Mucosa of stomach (tissue), 1 donor: ENCODE results near the gene HOXB9.

Experiments used
- H3K27me3 ChIP-seq: one replicate; pipeline ENCODE4 v1.7.0; 2013; ENCODE audit warnings: mild to moderate bottlenecking, low read length; ENCODE audit not compliant: control insufficient read depth, insufficient read depth
- H3K36me3 ChIP-seq: one replicate; pipeline ENCODE4 v1.7.0; 2013; ENCODE audit warnings: low read length; ENCODE audit not compliant: control insufficient read depth, insufficient read depth
- H3K4me1 ChIP-seq: one replicate; pipeline ENCODE4 v1.7.0; 2013; ENCODE audit warnings: mild to moderate bottlenecking, low read length; ENCODE audit not compliant: control insufficient read depth, insufficient read depth
- H3K4me3 ChIP-seq: one replicate; pipeline ENCODE4 v1.7.0; 2013; ENCODE audit warnings: low read length
- H3K9ac ChIP-seq: one replicate; pipeline ENCODE4 v1.7.0; 2013; ENCODE audit warnings: mild to moderate bottlenecking, low read length, moderate library complexity
- H3K9me3 ChIP-seq: one replicate; pipeline ENCODE4 v1.7.0; 2013; ENCODE audit warnings: mild to moderate bottlenecking, low read length, moderate library complexity; ENCODE audit not compliant: control insufficient read depth
- donor health status: Pancreatic carcinoma.

HOXB9 gene

GRCh38 chr17:48594538-48595277, 31.4 kb downstream of the HOXB9 start:
- H3K9ac ChIP-seq: peak overlapping the region; percentile 23
- no peaks in the 10 kb centered on the region for H3K9me3 ChIP-seq
- H3K36me3 ChIP-seq: no peaks in the 10 kb centered on the region
- peaks cover 95% of the 10 kb centered on the region for H3K27me3 ChIP-seq
- H3K4me3 ChIP-seq: no peak overlapping the region
- peaks cover 12% of the 10 kb centered on the region for H3K4me1 ChIP-seq

DNA sequence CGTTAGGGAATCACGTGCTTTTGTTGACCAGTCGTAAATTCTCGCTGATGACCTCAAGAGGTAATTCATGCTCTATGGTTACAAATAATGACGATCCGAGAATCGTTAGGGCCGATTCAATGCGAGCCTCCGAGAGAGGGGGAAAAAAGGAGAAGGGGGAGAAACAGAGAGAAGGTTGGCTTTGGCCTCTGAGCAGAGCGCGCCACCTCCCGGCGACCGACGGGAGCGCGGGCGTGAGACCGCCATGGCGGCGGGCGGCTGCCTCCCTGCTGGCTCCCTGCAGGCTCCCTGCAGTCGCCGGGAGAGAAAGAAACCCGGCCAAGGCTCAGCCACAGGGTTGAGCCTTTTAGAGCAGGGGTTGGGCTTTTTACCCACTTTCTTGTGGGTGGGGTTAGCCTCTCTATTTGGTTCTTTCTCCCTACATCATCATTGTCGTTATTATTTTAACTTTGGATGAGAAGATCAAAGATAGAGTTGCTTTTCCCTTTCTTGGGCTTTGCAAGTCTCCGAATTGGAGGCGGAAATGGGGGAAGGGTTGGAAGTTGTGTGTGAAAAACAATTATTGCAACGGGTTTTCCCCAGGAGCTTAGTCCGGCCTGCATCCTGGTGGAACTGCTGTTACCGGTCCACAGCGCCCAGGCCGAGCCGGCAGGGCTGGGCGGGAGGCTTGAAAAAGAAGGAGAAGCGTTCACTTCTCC, 32.2 kb downstream of the HOXB9 start:
- peaks cover 12% of the 10 kb centered on the region for H3K4me1 ChIP-seq
- H3K9me3 ChIP-seq: no peaks in the 10 kb centered on the region
- peaks cover 95% of the 10 kb centered on the region for H3K27me3 ChIP-seq
- H3K9ac ChIP-seq: peak overlapping the region; percentile 23
- H3K36me3 ChIP-seq: no peaks in the 10 kb centered on the region
- no peak overlapping the region for H3K4me3 ChIP-seq

- H3K4me1 ChIP-seq: peaks cover 12% of the 10 kb centered on the region
- no peak within 1 kb of the TSS for H3K4me3 ChIP-seq
- no peaks in the 10 kb centered on the region for H3K9me3 ChIP-seq
- H3K36me3 ChIP-seq: no peaks in the 10 kb centered on the region
- peak within 1 kb of the TSS; percentile 50 for H3K9ac ChIP-seq
- peaks cover 95% of the 10 kb centered on the region for H3K27me3 ChIP-seq
Measured at GRCh38 chr17:48593126-48593829, 32.9 kb downstream of the HOXB9 start, which contains the start of gene HOXB5. TSS of gene HOXB5 (minus strand) at chr17:48593779. CDS start at chr17:48593682, 97 bp downstream.

DNA sequence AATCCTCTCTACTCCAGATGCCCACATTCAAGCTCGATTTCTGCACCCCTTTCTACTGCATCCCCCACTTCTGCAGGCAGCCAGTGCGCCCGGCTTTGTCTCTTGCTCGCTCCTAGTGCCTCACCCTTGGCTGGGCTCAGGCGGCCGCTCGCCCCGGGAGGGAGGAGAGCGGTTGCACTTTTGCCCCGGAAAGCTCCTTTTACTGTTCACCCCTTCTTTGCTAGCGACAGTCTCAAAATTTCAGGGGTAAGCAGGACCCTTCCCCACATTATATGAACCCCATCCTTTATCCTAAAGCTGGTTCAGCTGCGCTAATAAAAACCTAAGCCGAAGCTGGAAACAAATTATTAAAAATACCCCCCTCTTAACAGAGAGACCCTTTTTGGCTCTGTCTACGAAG, 33.6 kb downstream of the HOXB9 start:
- H3K27me3 ChIP-seq: peaks cover 95% of the 10 kb centered on the region
- no peaks in the 10 kb centered on the region for H3K9me3 ChIP-seq
- H3K4me3 ChIP-seq: no peak overlapping the region
- H3K36me3 ChIP-seq: no peaks in the 10 kb centered on the region
- H3K9ac ChIP-seq: peak overlapping the region; percentile 50
- H3K4me1 ChIP-seq: peaks cover 12% of the 10 kb centered on the region

DNA sequence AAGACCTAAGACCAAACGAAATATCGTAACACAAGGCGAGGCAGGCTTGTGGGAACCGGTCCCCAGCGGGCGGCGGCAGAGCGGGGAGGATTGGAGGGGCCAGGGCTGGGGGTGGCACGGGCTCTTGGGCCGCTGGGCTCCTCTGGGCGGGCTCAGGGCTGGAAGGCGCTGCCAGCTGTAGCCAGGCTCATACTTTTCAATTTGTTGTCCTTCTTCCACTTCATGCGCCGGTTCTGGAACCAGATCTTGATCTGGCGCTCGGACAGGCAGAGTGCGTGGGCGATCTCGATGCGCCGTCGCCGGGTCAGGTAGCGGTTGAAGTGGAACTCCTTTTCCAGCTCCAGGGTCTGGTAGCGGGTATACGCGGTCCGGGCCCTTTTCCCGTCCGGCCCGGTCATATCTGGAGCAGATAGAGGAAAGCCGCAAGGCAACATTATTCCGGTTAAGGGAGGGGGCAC, 34.1 kb downstream of the HOXB9 start:
- Histone ChIP-seq H3K4me1 (peaks cover 16% of the 10 kb centered on the region), H3K9ac (peak overlapping the region; percentile 5), H3K27me3 (peaks cover 95% of the 10 kb centered on the region)

DNA sequence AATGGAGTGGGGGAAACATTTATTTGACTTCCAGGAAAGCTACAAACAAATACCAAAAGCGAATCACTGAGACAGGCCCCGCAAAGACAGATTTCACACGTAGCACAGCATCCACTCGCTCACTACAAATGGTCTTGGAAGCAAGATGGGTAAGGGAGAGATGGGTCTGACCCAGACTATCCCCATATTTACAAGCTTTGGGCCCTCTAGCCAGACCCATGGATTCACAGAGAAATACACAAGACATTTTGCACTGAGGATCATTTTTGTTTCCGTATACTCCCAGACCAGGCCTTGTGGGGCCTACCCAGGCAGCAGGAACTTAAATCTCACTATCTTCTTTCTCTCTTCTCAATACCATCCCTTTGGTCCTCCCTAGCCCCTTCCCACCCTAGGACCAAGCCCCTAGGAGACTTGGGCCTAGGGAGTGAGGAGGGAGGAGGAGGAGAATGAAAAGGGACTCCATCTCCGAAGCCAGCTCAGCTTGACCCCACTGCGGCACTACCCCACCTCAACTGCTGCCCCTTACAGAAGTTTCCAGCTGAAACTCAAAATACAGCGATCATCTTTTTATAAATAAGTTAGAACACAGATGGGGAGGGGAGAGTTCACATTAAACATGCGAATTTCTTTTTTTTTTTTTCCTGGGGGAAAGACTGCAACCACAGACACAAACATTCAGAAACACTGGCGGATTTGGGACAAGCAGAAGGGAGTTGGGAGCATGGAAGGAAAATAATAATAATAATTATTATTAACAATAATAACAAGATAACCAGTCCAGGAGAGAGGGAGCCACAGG, 34.7 kb downstream of the HOXB9 start:
- Histone ChIP-seq H3K4me3 (no peak overlapping the region), H3K27me3 (peaks cover 95% of the 10 kb centered on the region)

More for the DNA sequence above, 34.1 kb downstream of the HOXB9 start:
- no peaks in the 10 kb centered on the region for H3K9me3 ChIP-seq
- H3K4me3 ChIP-seq: no peak overlapping the region
- no peaks in the 10 kb centered on the region for H3K36me3 ChIP-seq

DNA sequence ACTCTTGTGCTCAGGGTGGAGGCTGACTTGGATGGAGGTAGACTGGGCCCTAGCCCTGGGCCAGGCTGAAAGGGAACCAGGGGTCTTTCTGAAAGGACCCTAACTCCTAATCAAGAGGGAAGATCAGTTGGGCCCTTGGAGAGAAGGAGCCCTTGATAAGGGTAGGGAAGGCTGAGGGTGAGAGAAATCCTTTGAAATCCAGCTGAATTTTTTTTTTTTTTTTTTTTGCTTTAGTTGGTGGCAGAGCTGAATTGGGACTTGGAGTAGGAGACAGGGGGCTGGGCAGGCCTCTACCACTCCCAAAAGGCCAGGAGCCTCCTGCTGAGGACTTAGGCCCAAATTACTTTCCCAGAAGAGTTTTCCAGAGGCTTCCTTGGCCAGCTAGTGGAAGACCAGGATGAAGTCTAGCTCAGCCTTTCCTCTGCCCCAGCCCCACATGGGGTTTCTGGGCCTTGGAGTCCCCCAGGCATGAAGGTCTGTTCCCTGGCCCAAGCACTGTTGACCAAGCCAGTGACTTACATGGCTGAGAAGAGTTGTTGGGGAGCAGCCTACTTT, 35.5 kb downstream of the HOXB9 start:
- Histone ChIP-seq H3K4me1 (peaks cover 13% of the 10 kb centered on the region), H3K9ac (peak overlapping the region; percentile 54), H3K36me3 (no peaks in the 10 kb centered on the region), H3K9me3 (no peaks in the 10 kb centered on the region), H3K4me3 (no peak overlapping the region), H3K27me3 (peaks cover 95% of the 10 kb centered on the region)

More for the DNA sequence above, 34.7 kb downstream of the HOXB9 start:
- H3K36me3 ChIP-seq: no peaks in the 10 kb centered on the region
- H3K4me1 ChIP-seq: peaks cover 13% of the 10 kb centered on the region
- H3K9me3 ChIP-seq: no peaks in the 10 kb centered on the region
- peak overlapping the region; percentile 5 for H3K9ac ChIP-seq

DNA sequence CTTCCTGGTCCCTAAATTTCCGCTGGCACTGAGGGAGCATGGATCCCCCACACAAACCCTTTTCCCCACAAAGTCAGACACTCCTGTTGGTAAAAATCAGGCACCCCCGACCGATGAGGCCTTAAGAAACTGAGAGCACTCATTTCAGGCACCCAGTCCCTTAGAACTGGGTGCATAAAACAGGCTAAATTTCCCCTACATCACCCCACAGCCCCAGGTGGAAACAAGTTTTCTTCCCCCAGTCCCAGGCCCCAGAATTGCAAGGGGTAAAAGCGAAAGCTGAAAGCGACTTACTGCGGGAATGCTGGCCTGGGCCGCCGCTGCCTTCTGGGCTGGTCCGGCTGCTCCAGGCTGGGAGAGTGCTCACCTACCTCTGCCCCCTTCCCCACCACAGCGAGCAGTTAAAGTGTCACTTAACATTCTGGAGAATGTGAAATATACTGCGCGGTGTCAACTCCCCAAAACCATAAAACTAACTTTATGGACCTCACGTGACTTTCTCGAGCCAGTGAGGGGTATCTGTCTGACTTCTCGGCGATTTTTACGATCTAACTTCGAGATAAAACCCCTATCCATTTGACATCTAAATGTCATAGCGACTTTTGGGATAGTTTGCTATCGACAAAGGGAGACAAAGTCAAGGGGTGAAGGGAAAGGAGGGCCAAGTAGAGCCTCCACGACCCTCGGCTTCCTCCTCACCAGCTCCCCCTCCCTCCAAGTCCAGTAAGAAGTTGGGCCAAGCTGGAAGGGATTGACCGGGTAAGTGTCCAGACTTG, 36.1 kb downstream of the HOXB9 start, which contains the start of gene HOXB3:
HOXB3 (minus strand) TSS at position 411 of the 776 bp plus-strand sequence. CDS start 37,767 bp downstream, outside the sequence.
- Histone ChIP-seq H3K27me3 (peaks cover 95% of the 10 kb centered on the region), H3K9ac (peak within 1 kb of the TSS; percentile 54), H3K4me1 (peaks cover 12% of the 10 kb centered on the region), H3K4me3 (no peak within 1 kb of the TSS), H3K9me3 (no peaks in the 10 kb centered on the region), H3K36me3 (no peaks in the 10 kb centered on the region)

DNA sequence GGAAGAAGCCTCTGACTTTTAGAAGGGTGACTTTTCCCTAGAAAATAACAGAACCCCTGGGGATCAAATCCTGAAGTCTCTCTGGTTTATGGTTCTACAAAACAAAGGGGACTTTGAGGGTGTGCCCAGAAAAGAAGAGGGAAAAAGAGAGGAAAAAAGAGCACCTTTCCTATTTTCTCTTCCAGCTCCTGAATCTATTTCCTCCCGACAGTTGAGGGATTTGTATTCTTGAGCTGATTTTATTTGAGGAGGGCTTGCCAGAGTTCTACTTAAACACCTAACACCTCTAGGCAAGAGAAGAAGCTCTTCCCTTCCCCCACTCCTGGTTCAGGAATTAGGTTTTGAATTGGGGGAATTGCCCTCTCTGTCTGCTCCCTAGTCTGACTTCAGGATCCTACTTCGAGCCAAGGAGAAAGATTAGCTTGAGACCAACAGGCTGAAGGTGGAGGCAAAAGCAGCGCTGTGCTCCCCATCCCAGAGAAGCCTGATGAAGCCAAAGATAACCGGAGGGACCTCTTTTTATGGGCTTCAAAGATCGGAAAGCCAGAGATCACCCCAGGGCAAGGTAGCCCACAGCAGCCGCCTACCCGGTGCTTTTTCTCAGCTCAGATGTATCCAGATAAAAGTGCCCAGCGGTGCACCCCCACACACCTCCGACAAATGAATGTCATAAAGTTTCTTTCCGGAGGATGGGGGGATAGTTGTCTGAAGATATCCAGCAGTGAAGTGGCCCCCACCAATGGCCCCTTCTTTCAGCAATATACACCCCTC, 36.9 kb downstream of the HOXB9 start:
- no peaks in the 10 kb centered on the region for H3K36me3 ChIP-seq
- no peak overlapping the region for H3K4me3 ChIP-seq
- peaks cover 13% of the 10 kb centered on the region for H3K4me1 ChIP-seq
- H3K9me3 ChIP-seq: no peaks in the 10 kb centered on the region
- H3K27me3 ChIP-seq: peaks cover 94% of the 10 kb centered on the region
- H3K9ac ChIP-seq: peak overlapping the region; percentile 54

DNA sequence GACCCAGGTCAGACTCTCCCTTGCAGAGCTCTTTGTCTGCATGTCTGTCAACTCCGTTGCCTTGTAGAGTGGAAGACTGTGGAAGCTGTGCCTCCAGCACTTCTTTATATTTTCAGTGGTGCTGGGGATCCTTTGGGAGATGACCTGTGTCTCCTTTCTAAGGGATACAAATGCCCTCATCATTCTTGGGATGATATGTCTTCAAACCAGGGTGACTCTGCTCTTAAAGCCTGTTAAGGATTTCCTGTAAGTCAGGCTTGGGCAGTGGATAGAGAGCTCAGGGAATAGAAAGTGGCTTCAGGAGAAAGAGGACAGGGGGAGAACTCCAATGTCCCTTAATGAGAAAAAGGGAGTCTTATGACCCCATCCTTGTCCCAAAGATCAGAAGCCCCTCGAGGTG, 37.6 kb downstream of the HOXB9 start:
- Histone ChIP-seq H3K27me3 (peaks cover 98% of the 10 kb centered on the region), H3K9ac (peak overlapping the region; percentile 54), H3K4me3 (no peak overlapping the region)

More for the DNA sequence above, 37.6 kb downstream of the HOXB9 start:
- H3K36me3 ChIP-seq: no peaks in the 10 kb centered on the region
- H3K9me3 ChIP-seq: no peaks in the 10 kb centered on the region
- peaks cover 16% of the 10 kb centered on the region for H3K4me1 ChIP-seq
